IMR-90 (cell line): Measurements from ENCODE around the gene FITM1. TPM values are rescaled to one million over a fixed set of nuclear protein-coding genes. Genes with fewer than 3 reads are reported as not detected.

Experiments used
- ATAC-seq: fragments of 200-7000 bp; cut with Tn5 transposase; 2 replicates; pipeline ENCODE4 v1.9.1; 2020; ENCODE audit warnings: low read depth, mild to moderate bottlenecking, moderate library complexity
- BruUV-seq: library from RNA; stranded (reverse); fragments of 400-500 nt; replicated peaks from 2 replicates; lab custom pipeline; 2021; lab: Mats Ljungman, UMichigan
- CTCF ChIA-PET: fragments of 300-600 bp; formaldehyde crosslinking; extraction: SDS; loops from one replicate; lab custom pipeline; 2021; ENCODE audit warnings: antibody characterized with exemption; lab: Yijun Ruan, JAX
- POLR2A ChIA-PET: fragments of 300-600 bp; sonication (Branson Sonifier 250); formaldehyde crosslinking; loops from one replicate; lab custom pipeline; 2022; ENCODE audit warnings: antibody characterized with exemption; ENCODE audit not compliant: unreplicated experiment; lab: Charles Lee
- DNase-seq: peaks from one replicate; pipeline ENCODE4 v3.0.0; 2013
- H2AFZ ChIP-seq: replicated peaks from 2 replicates; pipeline ENCODE3; 2013; ENCODE audit warnings: low read length, mild to moderate bottlenecking; ENCODE audit not compliant: poor library complexity
- H2AK5ac ChIP-seq: 2 replicates; pipeline ENCODE4 v1.6.1; 2013; ENCODE audit warnings: low read depth, low read length, inconsistent platforms
- H2AK9ac ChIP-seq: replicated peaks from 2 replicates; pipeline ENCODE3; 2013; ENCODE audit warnings: mild to moderate bottlenecking, low read depth, low read length, moderate library complexity; ENCODE audit not compliant: poor library complexity
- H2BK120ac ChIP-seq: 2 replicates; pipeline ENCODE4 v1.6.1; 2013; ENCODE audit warnings: low read depth, low read length, inconsistent platforms
- H2BK15ac ChIP-seq: 3 replicates; pipeline ENCODE4 v1.6.1; 2013; ENCODE audit warnings: low read depth, low read length, inconsistent platforms
- H2BK20ac ChIP-seq: 2 replicates; pipeline ENCODE4 v1.6.1; 2013; ENCODE audit warnings: low read depth, mild to moderate bottlenecking, inconsistent platforms, low read length, moderate library complexity
- H2BK5ac ChIP-seq: 2 replicates; pipeline ENCODE4 v1.6.1; 2013; ENCODE audit warnings: mild to moderate bottlenecking, low read depth, low read length, inconsistent platforms; ENCODE audit not compliant: poor library complexity, severe bottlenecking
- H3K14ac ChIP-seq: replicated peaks from 2 replicates; pipeline ENCODE4 v1.6.1; 2013; ENCODE audit warnings: low read depth, low read length, inconsistent platforms
- H3K18ac ChIP-seq: 2 replicates; pipeline ENCODE4 v1.6.1; 2013; ENCODE audit warnings: low read depth, low read length, control low read depth
- H3K23ac ChIP-seq: 2 replicates; pipeline ENCODE4 v1.6.1; 2013; ENCODE audit warnings: low read depth, low read length, inconsistent platforms
- H3K27ac ChIP-seq: 2 replicates; pipeline ENCODE4 v1.5.1; 2013; ENCODE audit warnings: mild to moderate bottlenecking, control low read depth, low read length; ENCODE audit not compliant: insufficient read depth
- H3K27me3 ChIP-seq: 2 replicates; pipeline ENCODE4 v1.6.1; 2013; ENCODE audit warnings: low read length; ENCODE audit not compliant: control insufficient read depth, insufficient read depth
- H3K36me3 ChIP-seq: 2 replicates; pipeline ENCODE4 v1.6.1; 2013; ENCODE audit warnings: low read length, mixed read lengths; ENCODE audit not compliant: control insufficient read depth, insufficient read depth
- H3K4ac ChIP-seq: 2 replicates; pipeline ENCODE4 v1.6.1; 2013; ENCODE audit warnings: low read depth, low read length, inconsistent platforms
- H3K4me1 ChIP-seq: 2 replicates; pipeline ENCODE4 v1.6.1; 2013; ENCODE audit warnings: low read length, mixed read lengths; ENCODE audit not compliant: control insufficient read depth, insufficient read depth
- H3K4me2 ChIP-seq: 2 replicates; pipeline ENCODE4 v1.6.1; 2013; ENCODE audit warnings: low read depth, mild to moderate bottlenecking, control low read depth, low read length, moderate library complexity
- H3K4me3 ChIP-seq: 2 replicates; pipeline ENCODE4 v1.5.1; 2013; ENCODE audit warnings: low read depth, mild to moderate bottlenecking, control low read depth, low read length, moderate library complexity; ENCODE audit not compliant: insufficient read depth
- H3K56ac ChIP-seq: 2 replicates; pipeline ENCODE4 v1.6.1; 2013; ENCODE audit warnings: low read length, inconsistent platforms; ENCODE audit not compliant: insufficient read depth; ENCODE audit errors: extremely low read depth
- H3K79me1 ChIP-seq, 2 experiments: 2 replicates each; pipeline ENCODE4 v1.6.1; 2013; ENCODE audit warnings: low read length in 2 of 2, inconsistent platforms in 1 of 2, low read depth in 1 of 2
- H3K9ac ChIP-seq: 2 replicates; pipeline ENCODE4 v1.6.1; 2013; ENCODE audit warnings: low read depth, low read length, control low read depth
- H3K9me1 ChIP-seq: 2 replicates; pipeline ENCODE4 v1.6.1; 2013; ENCODE audit warnings: low read length, inconsistent platforms; ENCODE audit not compliant: insufficient read depth
- H3K9me3 ChIP-seq: 2 replicates; pipeline ENCODE4 v1.6.1; 2013; ENCODE audit warnings: low read length; ENCODE audit not compliant: control insufficient read depth, insufficient read depth
- H4K20me1 ChIP-seq: 2 replicates; pipeline ENCODE4 v1.6.1; 2013; ENCODE audit warnings: low read length, inconsistent platforms; ENCODE audit not compliant: insufficient read depth
- H4K5ac ChIP-seq: 2 replicates; pipeline ENCODE4 v1.6.1; 2013; ENCODE audit warnings: mild to moderate bottlenecking, low read depth, low read length, control low read depth
- H4K8ac ChIP-seq, 2 experiments: 2 replicates each; pipeline ENCODE4 v1.6.1; 2013; ENCODE audit warnings: low read depth in 2 of 2, low read length in 2 of 2, control low read depth in 1 of 2, inconsistent platforms in 1 of 2
- H4K91ac ChIP-seq: 2 replicates; pipeline ENCODE4 v1.6.1; 2013; ENCODE audit warnings: low read depth, low read length, inconsistent platforms; ENCODE audit not compliant: insufficient read depth
- BHLHE40 ChIP-seq: fragments of 150-350 bp; IDR thresholded peaks from 2 replicates; pipeline ENCODE4 v1.6.1; 2016; ENCODE audit warnings: mild to moderate bottlenecking, low read depth, low read length
- CEBPB ChIP-seq: IDR thresholded peaks from 2 replicates; pipeline ENCODE4 v1.6.1; 2012; ENCODE audit warnings: low read depth, low read length, improper control_type of control experiment
- CHD1 ChIP-seq: IDR thresholded peaks from 2 replicates; pipeline ENCODE4 v1.6.1; 2012; ENCODE audit warnings: low read depth, low read length, improper control_type of control experiment
- CTCF ChIP-seq: conservative IDR thresholded peaks from 2 replicates; pipeline ENCODE4 v1.5.1; 2012; ENCODE audit warnings: mild to moderate bottlenecking, low read depth, low read length, improper control_type of control experiment
- FOS ChIP-seq: fragments of 150-350 bp; IDR thresholded peaks from 2 replicates; pipeline ENCODE4 v1.6.1; 2016; ENCODE audit warnings: low read depth, low read length
- MAFK ChIP-seq: IDR thresholded peaks from 2 replicates; pipeline ENCODE4 v1.6.1; 2012; ENCODE audit warnings: low read depth, low read length, improper control_type of control experiment
- MAZ ChIP-seq: IDR thresholded peaks from 2 replicates; pipeline ENCODE4 v1.6.1; 2012; ENCODE audit warnings: low read depth, mild to moderate bottlenecking, low read length, improper control_type of control experiment, moderate library complexity, borderline replicate concordance
- MXI1 ChIP-seq: IDR thresholded peaks from 2 replicates; pipeline ENCODE4 v1.6.1; 2012; ENCODE audit warnings: low read depth, mild to moderate bottlenecking, low read length, moderate library complexity, borderline replicate concordance
- NFE2L2 ChIP-seq: fragments of 150-350 bp; IDR thresholded peaks from 2 replicates; pipeline ENCODE4 v1.6.1; 2016; ENCODE audit warnings: low read depth, mild to moderate bottlenecking, low read length
- POLR2A ChIP-seq: IDR thresholded peaks from 2 replicates; pipeline ENCODE4 v1.6.1; 2012; ENCODE audit warnings: mild to moderate bottlenecking, low read depth, low read length
- RAD21 ChIP-seq: IDR thresholded peaks from 2 replicates; pipeline ENCODE4 v1.6.1; 2012; ENCODE audit warnings: low read length, improper control_type of control experiment
- RCOR1 ChIP-seq: IDR thresholded peaks from 2 replicates; pipeline ENCODE4 v1.6.1; 2012; ENCODE audit warnings: mild to moderate bottlenecking, low read length, improper control_type of control experiment; ENCODE audit not compliant: insufficient replicate concordance
- RFX5 ChIP-seq: IDR thresholded peaks from 2 replicates; pipeline ENCODE4 v1.8.0; 2012; ENCODE audit warnings: low read depth, mild to moderate bottlenecking, low read length, moderate library complexity
- SMC3 ChIP-seq: fragments of 150-350 bp; IDR thresholded peaks from 2 replicates; pipeline ENCODE4 v1.6.1; 2016; ENCODE audit warnings: low read depth, mild to moderate bottlenecking, antibody characterized with exemption, low read length, moderate library complexity
- USF2 ChIP-seq: fragments of 150-350 bp; IDR thresholded peaks from 2 replicates; pipeline ENCODE4 v1.6.1; 2017; ENCODE audit warnings: mild to moderate bottlenecking, antibody characterized with exemption, low read length, low read depth
- WGBS, 2 experiments: methylation state at CpG; one replicate each; pipeline versions ENCODE4 v1.1.5 to v1.1.7; 2013; ENCODE audit warnings: missing lambda C conversion rate in 2 of 2; ENCODE audit not compliant: insufficient read length in 1 of 2; ENCODE audit errors: extremely low coverage in 2 of 2; 5-methylcytosine and 5-hydroxymethylcytosine counted together
- dilution Hi-C: fragments of 300-500 bp; cut with HindIII; formaldehyde crosslinking; loops from one replicate; pipeline ENCODE4 v1.14.3; 2018; ENCODE audit warnings: low sequenced_read_pairs; ENCODE audit not compliant: unreplicated experiment
- in situ Hi-C: fragments of 300-500 bp; cut with MboI; formaldehyde crosslinking; loops from 3 replicates; pipeline ENCODE4 v1.14.3; 2019; ENCODE audit warnings: low sequenced_read_pairs, inconsistent platforms, mixed read lengths
- intact Hi-C: fragments of 100-400 bp; cut with micrococcal nuclease; formaldehyde crosslinking; loops from 2 replicates; pipeline ENCODE4 v1.10.0; 2022
- polyA plus RNA-seq, 3 experiments: library from polyadenylated mRNA; depleted of rRNA; stranded (reverse); fragments of >200 nt; gene quantifications; 2 replicates each; pipeline ENCODE4 v1.2.3, GENCODE V29; 2012; ENCODE audit warnings: low replicate concordance in 1 of 3
- total RNA-seq: library from RNA; depleted of rRNA; stranded (reverse); fragments of >200 nt; gene quantifications from 2 replicates; pipeline ENCODE4 v1.2.3, GENCODE V29; 2012
- TF ChIP-seq, protein P1 (sequence below): fragments of 150-350 bp; IDR thresholded peaks from 2 replicates; pipeline ENCODE4 v1.6.1; 2016; ENCODE audit warnings: low read depth, mild to moderate bottlenecking, low read length, moderate library complexity, borderline replicate concordance

The FITM1 gene
- total and polyA plus RNA-seq, 2 of the 4 experiments (the other 2 are of a cell fraction), result not detected

GRCh38 chr14:24085215-24085614, 45.2 kb upstream of the FITM1 start:
- WGBS, 2 experiments, result no CpG with 5 or more reads among the region's 3 CpGs
- ChIA-PET CTCF (interaction anchor here (0.8 to 2.0 kb wide), 3 partner anchors 24 to 27 kb away, joined by 3 to 6 read pairs (median 6); no protein-coding TSS in a partner anchor), POLR2A (no interaction called here)
- Histone ChIP-seq H2AFZ (no peak overlapping the region), H3K27me3 (peaks cover 59% of the 10 kb centered on the region), H3K4me2 (no peak overlapping the region), H3K9ac (no peak overlapping the region), H2BK20ac (no peak overlapping the region), H3K56ac (no peak overlapping the region), H2AK9ac (no peak overlapping the region), H3K4me1 (peaks cover 2% of the 10 kb centered on the region; the same call in 1 of the 2 replicates), H4K5ac (no peak overlapping the region), H2BK5ac (no peak overlapping the region), H3K79me1 (no peaks in the 10 kb centered on the region), H3K9me3 (no peaks in the 10 kb centered on the region), H3K36me3 (no peaks in the 10 kb centered on the region), H4K8ac (no peak overlapping the region), H2BK15ac (no peak overlapping the region), H3K9me1 (no peaks in the 10 kb centered on the region), H4K20me1 (no peaks in the 10 kb centered on the region; the same call in 1 of the 2 replicates), H4K91ac (no peak overlapping the region), H3K14ac (no peak overlapping the region), H3K23ac (no peak overlapping the region), H3K27ac (no peak overlapping the region), H2BK120ac (no peak overlapping the region), H3K4ac (no peak overlapping the region), H3K18ac (no peak overlapping the region), H2AK5ac (no peak overlapping the region), H3K4me3 (no peak overlapping the region)
- DNase-seq (no peak), ATAC-seq (no peak)
- TF ChIP-seq USF2 (no peak), POLR2A (no peak), RCOR1 (no peak), SMC3 (no peak), MAZ (no peak), RFX5 (no peak), FOS (no peak), BHLHE40 (no peak), RAD21 (no peak), CEBPB (no peak), NFE2L2 (no peak), MAFK (no peak), CHD1 (no peak), MXI1 (no peak), CTCF (no peak)
- TF ChIP-seq, protein P1, sequence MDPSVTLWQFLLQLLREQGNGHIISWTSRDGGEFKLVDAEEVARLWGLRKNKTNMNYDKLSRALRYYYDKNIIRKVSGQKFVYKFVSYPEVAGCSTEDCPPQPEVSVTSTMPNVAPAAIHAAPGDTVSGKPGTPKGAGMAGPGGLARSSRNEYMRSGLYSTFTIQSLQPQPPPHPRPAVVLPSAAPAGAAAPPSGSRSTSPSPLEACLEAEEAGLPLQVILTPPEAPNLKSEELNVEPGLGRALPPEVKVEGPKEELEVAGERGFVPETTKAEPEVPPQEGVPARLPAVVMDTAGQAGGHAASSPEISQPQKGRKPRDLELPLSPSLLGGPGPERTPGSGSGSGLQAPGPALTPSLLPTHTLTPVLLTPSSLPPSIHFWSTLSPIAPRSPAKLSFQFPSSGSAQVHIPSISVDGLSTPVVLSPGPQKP, result no peak
- in situ Hi-C loops (no loop called here), dilution Hi-C loops (no loop called here), intact Hi-C loops (no loop called here)
- no TSS peak for BruUV-seq
